Stimulated activated CD8-positive, alpha-beta memory T cell treated with anti-CD3 and anti-CD28 coated beads, Interleukin-7, amount 100 ng/mL, for 4 hours (primary cell): Measurements from ENCODE around the gene COL4A1.

Experiments
- DNase-seq, 2 donors: peaks; one replicate each; pipeline ENCODE4 v3.0.0-alpha.2; 2020; ENCODE audit warnings: low read depth in 2 of 2

Gene COL4A1

DNA sequence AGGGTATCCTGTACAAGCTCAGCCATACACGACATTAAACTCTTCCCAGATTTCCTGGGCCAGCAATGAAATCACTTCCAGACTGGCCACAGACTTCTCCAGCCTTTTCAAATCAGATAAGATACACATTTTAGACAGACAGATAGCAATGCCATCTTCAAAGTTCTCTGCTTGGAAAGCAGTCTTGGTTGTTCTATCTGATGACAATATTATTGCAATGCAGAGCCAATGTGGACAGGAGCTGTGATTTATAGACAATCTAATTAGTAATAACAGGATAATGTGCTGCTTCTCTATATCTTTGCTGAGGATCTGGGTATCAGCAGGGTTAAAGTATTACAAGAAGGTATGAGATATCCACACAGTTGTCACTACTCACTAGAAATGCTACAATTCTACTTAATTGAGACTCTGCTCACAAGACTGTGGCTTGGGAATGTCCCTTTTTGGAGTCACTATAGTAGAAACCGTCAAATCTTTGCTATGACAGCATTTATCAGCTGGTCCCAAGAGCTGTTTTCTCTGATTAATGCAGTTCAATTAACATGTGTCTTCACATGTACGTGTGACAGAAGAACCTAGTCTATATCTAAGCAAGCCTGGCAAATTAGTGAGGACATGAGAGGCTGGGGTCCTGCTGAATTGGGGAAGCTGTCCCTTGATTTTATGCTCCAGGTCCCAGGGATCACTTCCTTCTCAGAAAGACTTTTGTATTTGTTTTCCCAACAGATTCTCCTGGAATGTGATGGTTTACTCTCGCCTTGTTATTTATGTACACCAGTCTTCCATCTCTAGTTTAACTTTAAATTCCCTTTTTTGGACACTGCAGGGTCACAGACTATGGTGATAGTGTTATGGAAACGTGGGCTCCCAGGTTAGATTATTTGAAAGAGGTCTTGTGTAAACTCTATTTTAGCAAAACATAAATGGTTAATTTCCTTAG, 68.8 kb downstream of the COL4A1 start:
- DNase-seq: no peak

DNA sequence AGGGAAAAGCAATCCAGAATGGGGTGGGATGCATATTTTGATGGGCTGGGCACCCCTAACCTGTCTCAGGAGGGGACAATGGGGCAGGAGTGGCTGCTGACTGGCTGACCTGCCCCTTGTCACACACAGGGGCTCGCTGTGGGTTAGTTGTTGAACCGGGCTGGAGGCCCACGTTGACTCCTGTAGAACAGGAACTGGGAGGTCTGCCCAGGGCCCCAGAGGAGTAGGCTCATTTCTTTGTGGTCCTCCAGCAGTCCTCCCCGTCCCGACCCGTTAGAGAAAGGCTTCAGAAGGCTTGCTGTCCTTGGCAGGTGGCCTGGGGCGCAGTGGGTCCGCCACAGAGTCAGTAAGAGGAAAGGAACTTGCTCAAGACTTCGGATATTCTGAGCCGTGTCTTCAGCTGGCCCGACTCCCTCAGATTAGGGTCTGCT, 70.1 kb downstream of the COL4A1 start:
- no peak for DNase-seq

DNA sequence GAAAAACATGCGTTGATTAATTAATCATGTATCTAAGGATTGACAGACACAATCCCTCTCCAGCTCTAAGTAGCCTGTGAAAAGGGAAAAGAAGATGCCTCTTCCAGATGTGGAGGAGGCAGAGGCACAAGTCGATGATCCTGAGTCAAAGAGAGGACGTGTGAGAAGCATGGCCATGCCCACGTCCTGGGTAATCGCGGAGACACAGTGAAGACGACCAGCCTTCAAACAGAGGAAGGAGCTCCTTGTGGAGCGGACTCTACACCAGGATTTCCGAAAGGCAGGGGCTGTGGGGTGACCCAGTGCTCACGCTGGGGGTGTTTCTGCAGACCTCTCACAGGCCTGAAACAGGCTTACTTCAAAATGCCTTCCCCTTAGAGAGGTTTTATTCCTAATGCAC, 70.5 kb downstream of the COL4A1 start:
- DNase-seq: no peak

DNA sequence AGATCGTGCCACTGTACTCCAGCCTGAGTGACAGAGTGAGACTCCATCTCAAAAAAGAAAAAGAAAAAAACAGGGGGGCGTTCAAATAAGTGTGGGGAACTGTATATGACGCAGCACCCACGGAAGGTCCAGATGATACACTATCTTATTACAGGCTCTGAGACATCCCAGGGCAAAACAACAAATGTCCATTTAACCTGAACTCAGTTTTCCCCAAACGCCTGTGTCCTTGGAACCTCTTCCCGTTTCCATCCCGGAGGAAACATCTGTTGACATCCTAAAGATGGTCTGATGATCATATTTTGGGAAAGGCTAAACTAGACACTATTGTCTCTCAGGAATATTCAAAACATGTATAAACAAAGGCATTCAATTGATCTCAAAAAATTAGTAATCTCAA, 72.4 kb downstream of the COL4A1 start:
- DNase-seq: no peak

DNA sequence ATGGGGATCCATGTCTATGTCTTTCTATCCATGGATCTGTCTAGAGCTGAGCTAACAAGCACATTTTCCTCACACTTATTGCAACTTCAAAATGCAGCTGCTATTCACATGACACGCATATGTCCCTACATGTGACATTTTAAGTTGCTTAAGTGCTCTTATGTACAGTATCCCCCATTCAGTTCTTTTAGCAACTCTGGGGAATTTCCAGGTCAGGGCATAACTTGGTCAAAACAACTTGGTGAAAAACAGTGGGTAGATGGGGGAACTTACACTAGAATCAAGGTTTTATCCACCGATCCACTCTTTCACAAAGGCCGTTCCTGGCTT, 73.0 kb downstream of the COL4A1 start:
- DNase-seq: no peak

DNA sequence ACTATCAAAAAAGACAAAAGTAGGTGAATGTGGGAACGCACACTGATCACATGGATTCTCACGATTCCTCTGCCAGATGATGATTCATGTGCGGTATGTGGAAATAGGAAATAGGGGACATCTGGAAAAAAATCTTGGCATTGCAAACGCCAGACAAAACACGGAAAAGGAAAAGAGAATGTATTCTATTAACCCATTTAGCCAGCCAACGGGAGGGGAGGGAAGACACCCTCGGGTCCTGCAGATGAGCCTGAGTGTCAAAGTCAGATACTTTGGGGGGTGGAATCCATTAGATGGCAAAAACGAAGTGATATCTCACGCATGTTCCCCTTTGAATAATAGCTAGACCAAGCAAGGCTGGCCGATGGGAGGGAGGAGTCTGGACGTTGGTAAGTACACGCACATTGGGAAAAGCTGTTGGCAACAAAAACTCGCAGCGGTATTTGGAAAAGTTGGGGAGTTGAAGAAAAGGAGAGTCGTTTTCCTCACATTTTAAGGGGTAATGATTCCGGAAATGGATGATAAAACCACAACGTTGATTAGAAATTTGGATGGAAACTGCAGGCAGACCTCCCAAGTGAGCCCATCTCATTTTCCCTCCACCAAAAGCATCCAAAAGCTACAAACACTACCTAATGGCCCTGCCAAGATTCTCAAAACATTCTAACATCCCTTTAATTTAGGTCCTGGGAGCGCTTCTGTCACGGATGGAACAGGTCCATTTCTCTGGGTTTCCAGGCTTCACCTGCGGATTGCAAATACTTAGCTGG, 73.6 kb downstream of the COL4A1 start:
- no peak for DNase-seq

DNA sequence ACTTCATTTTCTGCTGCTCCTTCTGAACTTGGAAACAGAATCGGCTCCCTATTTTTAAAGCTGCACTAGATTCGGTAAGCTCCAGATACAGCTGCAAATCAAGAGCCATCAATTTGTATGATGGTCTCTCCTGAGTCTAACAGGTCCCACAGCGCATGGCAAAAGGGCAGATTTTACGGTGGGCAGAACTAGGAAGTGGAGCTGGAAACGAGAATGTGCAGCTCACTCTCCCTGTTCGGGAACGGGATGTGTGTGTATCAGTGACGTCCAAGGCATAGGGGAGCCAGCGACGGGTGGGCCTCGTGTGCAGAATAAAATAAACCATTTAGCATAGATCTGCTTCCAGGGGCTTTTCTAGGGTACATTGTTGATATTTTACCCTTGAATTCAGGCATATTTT, 74.2 kb downstream of the COL4A1 start:
- DNase-seq: no peak

DNA sequence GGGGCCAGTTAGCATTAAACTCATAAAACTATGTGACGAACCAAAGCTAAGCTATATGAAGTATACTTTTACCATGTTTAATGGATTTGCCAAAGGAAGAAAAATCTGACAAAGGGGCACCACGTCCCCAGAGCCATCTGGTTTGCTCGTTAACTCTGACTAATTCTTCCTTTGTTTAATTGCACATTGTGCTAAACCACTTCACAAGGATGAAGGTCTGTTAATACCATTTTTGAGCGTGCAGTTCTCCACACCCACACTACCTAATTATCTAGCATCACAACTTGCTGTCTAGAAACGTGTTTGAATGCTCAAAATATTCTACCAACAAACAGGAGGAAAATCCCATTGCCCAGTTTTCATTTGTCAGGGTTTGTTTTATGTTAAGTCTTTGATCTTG, 74.8 kb downstream of the COL4A1 start:
- no peak for DNase-seq

DNA sequence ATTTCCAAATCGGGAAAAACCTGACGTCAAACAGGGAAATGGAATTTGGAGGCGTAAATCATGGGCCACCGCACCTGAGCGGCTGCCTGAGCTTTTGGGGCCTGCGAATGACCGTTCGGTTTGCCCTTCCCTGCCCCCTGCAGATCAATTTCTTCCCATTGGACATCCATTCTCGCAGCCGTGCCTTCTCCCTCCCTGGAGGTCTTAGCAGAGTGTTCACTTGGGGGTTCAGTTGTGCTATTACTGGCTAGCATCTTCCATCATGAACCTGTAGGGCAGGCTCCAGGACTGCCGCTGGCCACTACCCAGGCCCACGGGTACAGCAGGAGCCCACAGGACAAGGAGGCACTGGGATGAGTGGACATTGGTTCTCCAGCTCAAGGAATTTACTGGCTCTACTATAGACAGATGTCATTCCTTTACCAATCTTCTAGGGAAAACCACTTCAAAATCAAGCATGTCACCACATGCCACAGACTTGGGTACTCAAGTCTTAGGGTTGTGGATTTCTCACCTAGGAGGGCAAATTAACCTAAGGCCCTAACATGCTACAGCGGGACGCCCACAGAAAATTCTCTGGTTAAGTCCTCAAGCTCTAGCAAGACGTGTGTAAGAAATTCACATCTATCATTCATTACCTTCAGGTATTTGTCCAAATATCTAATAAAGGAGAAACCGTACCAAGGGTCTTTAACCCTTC, 75.5 kb downstream of the COL4A1 start:
- DNase-seq: no peak

DNA sequence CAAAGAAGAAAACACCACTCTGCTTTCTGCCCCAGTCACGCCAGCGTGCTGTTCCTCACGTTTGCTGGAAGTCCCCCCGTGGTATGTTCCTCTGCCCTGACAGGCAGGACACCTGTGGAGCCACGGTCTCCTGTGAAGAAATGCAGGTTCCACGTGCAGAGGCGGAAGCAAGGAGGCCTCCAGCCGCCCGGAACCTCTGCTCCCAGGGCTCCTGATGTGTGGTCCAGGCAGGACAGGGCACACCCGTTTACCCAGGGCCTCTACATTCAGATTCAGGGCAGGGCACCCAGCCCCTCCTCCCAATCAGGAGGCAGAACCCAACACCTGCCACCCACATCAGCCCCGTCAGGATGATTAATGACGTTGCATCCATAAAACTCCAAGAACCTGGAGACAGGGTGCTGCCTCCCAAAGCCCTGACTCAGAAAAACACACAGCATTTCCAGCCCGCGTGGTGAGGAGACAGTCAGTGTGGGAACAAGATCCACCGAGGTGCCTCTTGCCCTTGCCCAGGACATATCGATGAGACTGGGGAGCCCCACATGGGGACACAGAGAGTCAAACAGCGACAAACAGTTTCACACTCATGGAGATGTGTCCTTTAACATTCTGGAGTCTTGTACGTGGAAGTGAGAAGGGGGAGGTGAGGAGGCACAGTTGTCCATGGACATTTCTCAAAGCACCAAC, 76.2 kb downstream of the COL4A1 start:
- no peak for DNase-seq

DNA sequence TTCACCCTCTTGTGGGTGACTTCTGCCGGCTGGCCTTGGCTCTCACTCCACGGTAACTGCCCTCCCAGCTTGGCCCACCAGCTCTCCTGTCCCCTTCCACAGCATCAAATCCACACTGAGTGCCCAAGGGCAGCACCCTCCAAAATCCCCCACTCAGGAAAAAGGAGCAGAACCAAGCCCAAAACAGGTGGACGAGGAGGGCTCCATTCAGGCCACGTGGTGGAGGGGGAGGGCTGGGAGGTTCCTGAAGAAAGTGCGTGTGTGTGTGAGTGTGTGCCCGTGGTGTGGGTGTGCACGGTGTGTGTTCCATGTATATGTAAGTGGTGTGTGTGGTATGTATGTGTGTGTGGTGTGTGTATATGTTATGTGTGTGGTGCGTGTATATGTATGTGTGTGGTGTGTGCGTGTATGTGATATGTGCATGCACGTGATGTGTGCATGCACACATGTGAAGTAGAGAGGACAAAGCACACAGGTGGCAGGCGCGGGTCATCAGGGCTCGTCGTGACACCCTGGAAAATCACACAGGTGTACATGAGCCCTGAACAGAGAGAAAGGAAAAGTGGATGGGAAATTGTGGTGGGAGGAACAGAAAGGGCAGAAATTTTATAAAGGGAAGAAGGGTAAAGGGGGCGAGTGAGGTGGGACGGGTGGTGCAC, 76.9 kb downstream of the COL4A1 start:
- DNase-seq: no peak

DNA sequence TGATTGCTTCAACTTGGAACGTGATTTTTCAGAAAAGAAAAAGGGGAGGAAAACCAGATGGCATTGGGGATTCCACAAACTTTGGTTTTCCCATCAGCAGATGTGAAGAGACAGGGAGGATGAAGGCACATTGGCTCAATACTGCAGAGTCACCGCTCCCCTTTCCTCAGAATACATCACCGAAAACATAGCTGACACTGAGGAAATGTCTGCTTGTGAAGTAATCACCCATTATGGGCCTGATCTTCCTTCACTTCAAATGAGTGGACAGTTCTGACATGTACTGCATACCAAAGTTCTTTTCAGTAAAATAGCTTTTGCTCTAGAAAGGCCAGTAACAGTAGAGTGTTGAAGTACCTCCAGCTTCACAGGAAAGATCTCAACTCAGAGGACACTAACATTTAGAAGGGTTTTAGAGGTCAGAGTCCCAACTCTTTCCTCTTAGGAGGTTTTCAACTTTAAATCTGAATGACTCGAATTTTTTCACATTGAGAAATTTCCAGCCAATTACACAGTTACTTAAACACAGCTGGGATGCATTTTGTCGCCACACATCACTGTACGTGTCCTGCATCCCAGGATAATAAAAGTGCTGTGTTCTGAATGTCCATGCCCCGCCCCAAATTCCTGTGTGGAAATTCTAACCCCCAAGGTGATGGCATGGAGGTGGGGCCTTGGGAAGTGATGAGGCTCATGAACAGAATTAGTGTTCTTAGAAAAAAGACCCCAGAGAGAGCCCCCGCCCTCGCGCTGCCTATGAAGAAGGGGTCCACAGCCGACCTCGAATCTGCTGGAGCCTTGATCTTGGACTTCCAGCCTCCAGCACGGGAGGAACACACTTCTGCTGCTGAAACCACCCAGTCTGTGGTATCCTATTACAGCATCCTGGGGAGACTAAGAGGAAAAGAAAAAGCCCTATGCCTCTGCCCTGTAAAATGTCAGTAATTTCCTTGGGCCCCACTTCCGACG, 77.7 kb downstream of the COL4A1 start:
- DNase-seq: no peak

DNA sequence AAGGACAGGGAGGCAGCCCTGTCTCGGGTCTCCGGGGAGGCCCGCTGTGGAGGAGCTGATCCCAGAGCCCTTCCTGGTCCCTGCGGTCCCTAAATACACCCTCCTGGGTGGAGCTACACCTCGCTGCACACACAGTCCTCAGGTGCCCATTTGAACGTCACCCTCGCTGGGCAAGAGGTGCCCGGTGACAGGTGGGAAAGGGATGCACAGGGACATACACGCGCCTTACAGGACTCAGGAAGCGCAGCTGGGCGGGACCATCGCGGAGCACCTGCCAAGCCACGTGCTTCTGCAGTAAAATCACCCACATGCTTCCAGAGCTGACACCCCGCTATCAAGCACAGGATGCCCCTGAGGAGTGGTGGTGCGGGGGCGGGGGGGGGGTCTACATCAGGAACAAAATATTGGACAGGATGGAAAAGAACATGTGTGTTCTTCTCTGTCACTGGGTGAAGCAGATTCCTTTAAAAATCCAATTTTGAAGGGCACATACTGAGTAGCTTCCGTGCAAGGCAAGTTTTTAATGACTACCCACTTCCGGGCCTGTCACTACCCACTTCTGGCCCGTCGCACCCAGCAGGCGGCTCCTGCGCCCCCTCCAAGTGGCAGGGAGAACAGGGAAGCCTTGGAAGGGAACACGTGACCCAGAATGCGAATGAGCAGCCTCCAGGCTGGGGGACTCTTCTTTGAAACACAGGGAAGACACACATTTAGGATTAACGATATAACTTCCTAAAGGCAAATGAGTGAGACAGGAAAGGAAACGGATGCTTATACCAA, 78.9 kb downstream of the COL4A1 start:
- no peak for DNase-seq

DNA sequence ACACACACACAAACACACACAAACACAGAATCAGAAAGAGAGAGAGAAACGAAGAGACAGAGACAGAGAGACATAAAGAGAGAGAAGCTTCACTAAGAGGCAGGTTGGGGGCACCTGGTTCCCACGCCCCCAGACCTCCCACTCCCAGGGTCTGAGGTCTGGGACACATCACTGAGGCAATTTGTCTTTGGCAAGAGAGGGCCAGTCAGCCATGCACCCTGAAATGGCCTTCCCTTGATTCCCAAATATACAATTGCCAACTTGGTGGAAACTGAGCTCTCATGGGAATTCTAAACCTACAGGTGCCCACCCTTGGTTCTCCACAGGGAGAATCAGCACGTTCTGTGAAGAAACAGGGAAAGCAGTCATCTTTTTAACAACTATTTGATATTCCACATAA, 79.5 kb downstream of the COL4A1 start:
- DNase-seq: no peak

DNA sequence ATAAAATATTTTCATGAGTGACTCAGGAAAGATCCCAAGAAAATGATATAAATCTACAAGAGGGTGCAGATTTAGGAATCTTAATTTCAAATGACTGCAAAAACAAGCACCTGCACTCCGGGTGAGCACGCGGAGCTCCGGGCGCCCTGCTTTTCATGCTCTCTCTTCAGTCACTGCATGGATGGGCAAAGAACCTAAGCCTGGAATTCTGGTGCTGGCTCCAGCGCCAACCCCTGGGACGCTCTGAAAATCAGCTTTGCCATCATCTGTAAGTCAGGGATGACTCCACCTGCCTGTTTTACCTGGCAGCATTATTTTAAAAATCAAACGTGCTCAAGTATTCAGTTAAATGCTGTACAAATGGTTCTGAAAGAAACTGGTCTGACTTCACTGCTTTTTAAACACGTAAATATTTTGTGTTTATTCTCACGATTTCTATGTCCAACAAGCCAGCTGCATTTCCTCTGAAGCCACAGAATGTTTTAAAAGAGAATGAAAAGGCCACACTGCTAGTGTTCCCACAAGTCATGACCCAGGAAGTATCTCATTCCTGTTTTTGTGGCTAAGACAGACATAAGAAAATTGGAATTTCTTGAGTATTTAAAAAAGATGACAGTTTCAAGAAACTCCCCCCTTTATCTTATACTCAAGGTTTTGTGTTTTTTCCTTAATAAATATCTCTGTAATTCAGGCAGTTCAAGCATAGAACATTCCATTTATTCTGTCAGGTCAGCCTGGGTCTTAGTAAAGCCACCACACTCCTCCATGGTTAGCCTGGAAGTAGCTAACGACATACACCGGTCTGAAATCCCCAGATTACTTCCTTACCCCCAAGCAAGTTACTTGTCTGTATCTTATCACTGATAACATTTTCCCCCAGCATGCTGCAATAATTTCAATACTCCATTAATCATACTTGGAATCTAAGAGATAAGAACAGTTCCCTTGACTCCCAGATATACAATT, 81.1 kb downstream of the COL4A1 start:
- no peak for DNase-seq

DNA sequence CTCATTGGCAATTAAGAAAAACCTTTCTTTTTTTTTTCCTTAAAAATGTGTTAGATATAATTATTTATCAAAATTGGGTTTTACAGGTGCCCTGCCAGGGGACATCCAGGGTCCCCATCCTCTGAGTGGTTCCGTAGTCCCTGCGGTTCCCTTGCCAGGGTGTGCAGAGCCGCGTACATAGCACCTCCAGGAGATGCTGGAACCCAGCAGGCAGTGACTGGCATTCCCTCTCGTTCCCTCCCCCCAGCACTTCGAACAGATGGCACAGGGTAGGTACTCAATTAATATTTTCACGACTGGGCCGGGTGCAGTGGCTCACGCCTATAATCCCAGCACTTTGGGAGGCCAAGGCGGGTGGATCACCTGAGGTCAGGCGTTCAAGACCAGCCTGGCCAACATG, 82.0 kb downstream of the COL4A1 start:
- no peak for DNase-seq

DNA sequence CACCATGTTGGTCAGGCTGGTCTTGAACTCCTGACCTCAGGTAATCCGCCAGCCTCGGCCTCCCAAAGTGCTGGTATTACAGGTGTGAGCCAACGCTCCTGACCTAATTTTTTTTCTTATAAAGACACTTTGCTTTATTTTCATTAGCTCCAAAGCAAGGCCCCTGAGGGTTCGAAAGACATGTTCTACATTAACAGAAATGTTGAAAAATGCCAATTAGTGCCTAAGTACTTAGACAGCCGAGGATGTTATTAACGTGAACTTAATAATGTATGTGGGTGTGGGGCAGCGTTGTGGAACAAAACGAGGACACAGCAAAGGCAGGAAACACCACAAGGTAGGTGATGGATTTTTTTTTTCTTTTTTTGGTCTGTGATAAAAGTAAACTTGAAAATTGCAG, 82.4 kb downstream of the COL4A1 start:
- DNase-seq: no peak

DNA sequence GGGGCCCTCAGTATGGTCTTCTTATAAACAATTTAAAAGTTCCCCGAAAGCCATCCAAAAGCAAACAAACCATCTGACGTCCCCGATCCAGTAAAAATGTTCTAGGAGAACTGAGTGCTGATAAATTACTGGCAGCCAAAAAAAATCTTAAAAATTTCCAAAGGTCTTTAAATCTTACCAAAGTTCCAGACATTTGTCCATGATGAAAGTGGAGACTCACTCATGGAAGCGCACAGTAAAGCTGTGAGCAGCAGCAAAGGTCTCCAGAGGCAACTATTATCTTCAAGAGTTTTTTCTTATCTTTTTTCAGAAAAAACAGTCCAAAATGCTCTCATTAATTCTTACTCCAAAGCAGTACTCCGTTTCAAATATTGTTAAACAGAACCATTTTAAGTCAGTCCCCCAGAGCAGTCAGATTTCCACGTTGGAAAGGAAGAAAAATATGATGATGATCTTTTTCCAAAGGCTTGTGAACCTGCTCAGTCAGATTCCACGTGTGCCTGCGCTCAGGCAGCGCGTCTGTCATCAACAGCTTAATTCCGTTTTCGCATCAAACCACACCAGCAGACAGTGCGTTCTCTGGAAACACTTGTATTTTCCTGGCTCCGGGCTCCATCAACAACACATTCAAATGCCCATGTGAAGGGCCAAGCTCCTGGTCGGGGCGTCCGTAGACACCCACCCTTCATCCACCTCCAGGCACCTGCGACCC, 85.4 kb downstream of the COL4A1 start:
- DNase-seq: no peak
